GM19438 (cell line): ENCODE measurements around the gene NPLOC4.

ENCODE experiments used
- ATAC-seq: cut with Tn5 transposase; IDR thresholded peaks from one replicate; pipeline ENCODE4 v1.9.1; 2021; ENCODE audit warnings: low read depth; ENCODE audit not compliant: unreplicated experiment

NPLOC4 gene

GRCh38 chr17:81511804-81512561, 124.9 kb downstream of the NPLOC4 start:
- no peak for ATAC-seq

- no peak for ATAC-seq
Observed at GRCh38 chr17:81511554-81511803, 125.4 kb downstream of the NPLOC4 start.

GRCh38 chr17:81510785-81511553, 125.9 kb downstream of the NPLOC4 start:
- ATAC-seq, result no peak

- ATAC-seq, result no peak
Observed at GRCh38 chr17:81509972-81510784, 126.7 kb downstream of the NPLOC4 start.

GRCh38 chr17:81509207-81509971, 127.5 kb downstream of the NPLOC4 start:
- ATAC-seq, result no peak

GRCh38 chr17:81508639-81509206, 128.2 kb downstream of the NPLOC4 start:
- ATAC-seq, result no peak
